ENCODE data around the gene SKP1. TPM values are rescaled to one million over a fixed set of nuclear protein-coding genes. Genes with fewer than 3 reads are reported as not detected.

Gene SKP1
- total RNA-seq, 1 donor from 2014 or later: 758 TPM

- Histone ChIP-seq H2AFZ (replicated peaks) (no peak overlapping the region), H3K27ac (no peak overlapping the region), H4K20me1 (ENCODE audit: low read depth) (peaks cover 35% of the 10 kb centered on the region), H3F3A (ENCODE audit: low read depth) (peaks cover 8% of the 10 kb centered on the region), H3K4me1 (peaks cover 2% of the 10 kb centered on the region), H3K9ac (no peak overlapping the region), H3K79me2 (ENCODE audit: low read depth) (no peaks in the 10 kb centered on the region), H3K27me3 (peaks cover 13% of the 10 kb centered on the region), H3K36me3 (no peaks in the 10 kb centered on the region), H3K9me3 (ENCODE audit: low read depth) (no peaks in the 10 kb centered on the region), H3K4me3 (no peak overlapping the region), H3K4me2 (no peak overlapping the region)
- no peak for DNase-seq (ENCODE audit: low spot score)
- Mint-ChIP-seq H3K27me3 (ENCODE audit: insufficient read depth, low read depth) (peaks cover 4% of the 10 kb centered on the region), H3K4me3 (no peak overlapping the region), H3K27ac (no peak overlapping the region), H3K9me3 (no peaks in the 10 kb centered on the region), H3K36me3 (peaks cover 20% of the 10 kb centered on the region), H3K4me1 (peaks cover 3% of the 10 kb centered on the region)
- TF ChIP-seq EZH2 (IDR thresholded peaks at IDR 0.05) (no peak), EZH2phosphoT487 (IDR thresholded peaks at IDR 0.05) (no peak), CTCF (IDR thresholded peaks at IDR 0.05) (no peak)
Measured at GRCh38 chr5:134120386-134121138, 56.2 kb downstream of the SKP1 start.

- Histone ChIP-seq H3K9ac (no peak overlapping the region), H3K79me2 (ENCODE audit: low read depth) (no peaks in the 10 kb centered on the region), H3K4me1 (peaks cover 3% of the 10 kb centered on the region), H2AFZ (replicated peaks) (no peak overlapping the region), H3K4me3 (no peak overlapping the region), H3K4me2 (no peak overlapping the region), H3K27ac (no peak overlapping the region), H3K36me3 (no peaks in the 10 kb centered on the region), H3F3A (ENCODE audit: low read depth) (peaks cover 9% of the 10 kb centered on the region), H3K27me3 (peaks cover 18% of the 10 kb centered on the region), H4K20me1 (ENCODE audit: low read depth) (peaks cover 27% of the 10 kb centered on the region), H3K9me3 (ENCODE audit: low read depth) (no peaks in the 10 kb centered on the region)
- no peak for TF ChIP-seq EZH2 (IDR thresholded peaks at IDR 0.05)
- TF ChIP-seq CTCF (IDR thresholded peaks at IDR 0.05): no peak
- Mint-ChIP-seq H3K27me3 (ENCODE audit: insufficient read depth, low read depth) (peaks cover 4% of the 10 kb centered on the region), H3K27ac (no peak overlapping the region), H3K4me3 (no peak overlapping the region), H3K36me3 (peaks cover 20% of the 10 kb centered on the region), H3K9me3 (no peaks in the 10 kb centered on the region), H3K4me1 (peaks cover 3% of the 10 kb centered on the region)
- no peak for DNase-seq (ENCODE audit: low spot score)
Measured at GRCh38 chr5:134119720-134120119, 57.0 kb downstream of the SKP1 start.

GRCh38 chr5:134118212-134118835 is 58.4 kb downstream of the SKP1 start:
- Mint-ChIP-seq H3K4me1 (peaks cover 8% of the 10 kb centered on the region), H3K36me3 (peaks cover 20% of the 10 kb centered on the region), H3K9me3 (no peaks in the 10 kb centered on the region), H3K4me3 (no peak overlapping the region), H3K27me3 (ENCODE audit: insufficient read depth, low read depth) (peaks cover 12% of the 10 kb centered on the region), H3K27ac (no peak overlapping the region)
- Histone ChIP-seq H3K9ac (no peak overlapping the region), H3K9me3 (ENCODE audit: low read depth) (no peaks in the 10 kb centered on the region), H3K36me3 (no peaks in the 10 kb centered on the region), H3K4me1 (peaks cover 7% of the 10 kb centered on the region), H3F3A (ENCODE audit: low read depth) (peaks cover 9% of the 10 kb centered on the region), H3K27me3 (peaks cover 28% of the 10 kb centered on the region), H3K27ac (no peak overlapping the region), H3K4me2 (no peak overlapping the region), H3K4me3 (no peak overlapping the region), H4K20me1 (ENCODE audit: low read depth) (peaks cover 34% of the 10 kb centered on the region), H2AFZ (replicated peaks) (no peak overlapping the region), H3K79me2 (ENCODE audit: low read depth) (no peaks in the 10 kb centered on the region)
- DNase-seq (ENCODE audit: low spot score): no peak
- TF ChIP-seq EZH2phosphoT487 (IDR thresholded peaks at IDR 0.05) (no peak), CTCF (IDR thresholded peaks at IDR 0.05) (no peak), EZH2 (IDR thresholded peaks at IDR 0.05) (no peak)

All from neural progenitor cell (in vitro differentiated cells).